ENCODE data around the gene PNKD.

DNA sequence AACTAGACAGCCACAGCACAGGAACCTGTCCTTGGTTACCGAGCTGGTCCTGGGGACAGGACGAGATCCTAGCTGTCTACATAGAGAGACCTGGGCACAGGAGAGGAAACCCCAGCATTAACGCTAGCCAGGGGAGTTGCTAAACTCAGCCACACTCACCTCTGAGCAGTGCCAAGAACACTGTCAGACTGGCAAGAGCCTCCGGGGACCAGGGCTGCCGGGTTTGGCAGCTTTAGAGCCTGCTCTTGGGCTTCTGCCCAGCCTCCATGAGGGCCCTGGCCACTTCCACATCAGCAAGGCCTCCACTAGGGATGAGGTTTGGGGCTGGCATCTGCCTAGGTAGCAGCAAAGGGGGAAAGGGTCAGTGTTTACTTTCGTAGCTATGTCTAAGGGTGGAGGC is 15.3 kb downstream of the PNKD start:
- no peak for TF ChIP-seq POLR2A (IDR thresholded peaks at IDR 0.05; ENCODE audit: low read depth, low read length)
- no peak for TF ChIP-seq TAF1 (IDR thresholded peaks at IDR 0.05; ENCODE audit: low read depth, low read length)
- TF ChIP-seq POLR2AphosphoS5 (IDR thresholded peaks at IDR 0.05; ENCODE audit: low read depth, low read length), result no peak
- no peak for TF ChIP-seq PAX5 (IDR thresholded peaks at IDR 0.05; ENCODE audit: insufficient read depth, low read length, severe bottlenecking)
- no peak for TF ChIP-seq POU2F2 (IDR thresholded peaks at IDR 0.05; ENCODE audit: low read depth, low read length)

Measured in GM12891 (cell line).